CD4-positive, alpha-beta T cell treated with Interleukin-17A for 4 hours (primary cell): Measurements from ENCODE around the gene GJB3.
"Not testable (repeated sequence)": the region's sequence is repeated elsewhere in the genome, so short reads cannot be mapped to it uniquely, and the experiment has no call there.

ENCODE experiments used
- DNase-seq: peaks from one replicate; pipeline ENCODE4 v3.0.0-alpha.2; 2020; ENCODE audit warnings: mixed read lengths

Gene GJB3

GRCh38 chr1:34761176-34761761 is 19.7 kb upstream of the GJB3 start:
- no peak for DNase-seq

GRCh38 chr1:34761776-34762307 is 19.2 kb upstream of the GJB3 start:
- no peak for DNase-seq

GRCh38 chr1:34762474-34763141 is 18.4 kb upstream of the GJB3 start:
- DNase-seq, result no peak

GRCh38 chr1:34763142-34763781 is 17.8 kb upstream of the GJB3 start:
- no peak for DNase-seq

- no peak for DNase-seq
Observed at GRCh38 chr1:34768856-34769255, 12.2 kb upstream of the GJB3 start.

GRCh38 chr1:34770891-34771504 is 10.0 kb upstream of the GJB3 start:
- no peak for DNase-seq

GRCh38 chr1:34771573-34772371 is 9.2 kb upstream of the GJB3 start:
- no peak for DNase-seq

- DNase-seq, result not testable (repeated sequence)
Observed at GRCh38 chr1:34773114-34773513, 7.9 kb upstream of the GJB3 start.

GRCh38 chr1:34774957-34775356 is 6.1 kb upstream of the GJB3 start:
- DNase-seq, result no peak

GRCh38 chr1:34776911-34777310 is 4.1 kb upstream of the GJB3 start:
- no peak for DNase-seq

GRCh38 chr1:34777519-34778321 is 3.3 kb upstream of the GJB3 start:
- DNase-seq, result no peak

GRCh38 chr1:34778381-34778780 is 2.6 kb upstream of the GJB3 start:
- DNase-seq, result no peak

GRCh38 chr1:34779005-34779404 is 2.0 kb upstream of the GJB3 start:
- no peak for DNase-seq

GRCh38 chr1:34779526-34779925 is 1.5 kb upstream of the GJB3 start:
- no peak for DNase-seq

GRCh38 chr1:34779962-34780361 is 1.1 kb upstream of the GJB3 start:
- DNase-seq, result no peak

- DNase-seq, result no peak
Observed at GRCh38 chr1:34780528-34780927, 486 bp upstream of the GJB3 start.

GRCh38 chr1:34781844-34782391 is 904 bp downstream of the GJB3 start:
- no peak for DNase-seq

- DNase-seq, result no peak
Observed at GRCh38 chr1:34784751-34785221, 3.8 kb downstream of the GJB3 start.

- DNase-seq, result no peak
Observed at GRCh38 chr1:34785231-34785874, 4.3 kb downstream of the GJB3 start.

- DNase-seq, result no peak
Observed at GRCh38 chr1:34785875-34786470, 5.0 kb downstream of the GJB3 start.
